Measurements from ENCODE around the gene EFHD1.

EFHD1 gene

DNA sequence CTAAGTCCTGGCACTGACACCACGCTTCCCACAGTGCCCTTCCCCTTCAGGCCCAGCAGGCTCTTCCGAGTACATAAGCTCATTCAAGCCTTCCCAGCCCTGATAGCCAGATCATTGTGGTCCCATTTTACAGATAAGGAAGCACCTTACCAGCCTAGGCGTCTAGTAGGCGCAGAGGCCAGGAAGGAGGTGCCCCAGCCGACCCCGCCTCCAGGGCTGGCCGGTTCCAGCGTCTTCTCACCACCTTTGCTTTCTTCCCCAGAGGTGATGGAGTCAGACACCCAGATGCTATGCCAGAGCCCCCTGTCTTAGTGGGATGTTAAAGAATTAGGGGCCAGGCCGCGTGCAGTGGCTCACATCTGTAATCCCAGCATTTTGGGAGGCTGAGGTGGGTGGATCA is 28.9 kb upstream of the EFHD1 start:
- TF ChIP-seq, protein P1, sequence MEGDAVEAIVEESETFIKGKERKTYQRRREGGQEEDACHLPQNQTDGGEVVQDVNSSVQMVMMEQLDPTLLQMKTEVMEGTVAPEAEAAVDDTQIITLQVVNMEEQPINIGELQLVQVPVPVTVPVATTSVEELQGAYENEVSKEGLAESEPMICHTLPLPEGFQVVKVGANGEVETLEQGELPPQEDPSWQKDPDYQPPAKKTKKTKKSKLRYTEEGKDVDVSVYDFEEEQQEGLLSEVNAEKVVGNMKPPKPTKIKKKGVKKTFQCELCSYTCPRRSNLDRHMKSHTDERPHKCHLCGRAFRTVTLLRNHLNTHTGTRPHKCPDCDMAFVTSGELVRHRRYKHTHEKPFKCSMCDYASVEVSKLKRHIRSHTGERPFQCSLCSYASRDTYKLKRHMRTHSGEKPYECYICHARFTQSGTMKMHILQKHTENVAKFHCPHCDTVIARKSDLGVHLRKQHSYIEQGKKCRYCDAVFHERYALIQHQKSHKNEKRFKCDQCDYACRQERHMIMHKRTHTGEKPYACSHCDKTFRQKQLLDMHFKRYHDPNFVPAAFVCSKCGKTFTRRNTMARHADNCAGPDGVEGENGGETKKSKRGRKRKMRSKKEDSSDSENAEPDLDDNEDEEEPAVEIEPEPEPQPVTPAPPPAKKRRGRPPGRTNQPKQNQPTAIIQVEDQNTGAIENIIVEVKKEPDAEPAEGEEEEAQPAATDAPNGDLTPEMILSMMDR (IDR thresholded peaks at IDR 0.05): no peak

DNA sequence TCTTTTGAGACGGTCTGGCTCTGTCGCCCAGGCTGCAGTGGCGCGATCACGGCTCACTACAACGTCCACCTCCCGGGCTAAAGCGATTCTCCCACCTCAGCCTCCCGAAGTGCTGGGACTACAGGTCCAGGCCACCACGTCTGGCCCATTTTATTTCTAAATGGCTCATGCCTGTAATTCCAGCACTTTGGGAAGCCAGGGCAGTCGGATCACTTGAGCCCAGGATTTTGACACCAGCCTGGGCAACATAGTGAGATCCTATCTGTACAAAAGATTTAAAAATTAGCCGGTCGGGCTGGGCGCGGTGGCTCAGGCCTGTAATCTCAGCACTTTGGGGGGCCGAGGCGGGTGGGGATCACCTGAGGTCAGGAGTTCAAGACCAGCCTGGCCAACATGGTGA is 26.4 kb upstream of the EFHD1 start:
- no peak for DNase-seq (ENCODE audit: low spot score)
- no peak overlapping the region for H3K27ac ChIP-seq
- H3K4me3 ChIP-seq: no peak overlapping the region
- TF ChIP-seq, protein P1 (IDR thresholded peaks at IDR 0.05): no peak

More for the DNA sequence above, 28.9 kb upstream of the EFHD1 start:
- no peak for DNase-seq (ENCODE audit: low spot score)
- no peak overlapping the region for H3K27ac ChIP-seq
- no peak overlapping the region for H3K4me3 ChIP-seq

DNA sequence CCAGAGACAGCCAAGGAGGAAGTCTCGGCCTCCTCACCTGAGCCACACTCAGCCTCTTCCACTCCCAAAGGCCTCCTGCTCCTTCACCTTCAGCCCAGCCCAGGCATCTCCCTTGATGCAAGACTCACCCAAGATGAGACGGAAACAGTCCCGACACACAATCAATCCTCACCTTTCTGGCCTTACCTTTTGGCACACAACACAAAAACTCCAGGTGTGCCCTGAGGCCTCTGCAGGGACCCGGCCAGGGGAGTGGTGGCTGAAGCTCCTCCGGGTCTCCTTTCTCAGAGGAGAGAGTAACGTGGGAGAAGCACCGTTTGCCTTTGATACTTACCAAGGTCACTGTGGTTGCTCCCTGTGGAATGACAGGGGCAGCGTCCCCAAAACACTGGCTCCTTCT is 23.8 kb upstream of the EFHD1 start:
- DNase-seq (ENCODE audit: low spot score): no peak
- no peak overlapping the region for H3K4me3 ChIP-seq
- H3K27ac ChIP-seq: no peak overlapping the region
- TF ChIP-seq, protein P1 (IDR thresholded peaks at IDR 0.05): no peak

DNA sequence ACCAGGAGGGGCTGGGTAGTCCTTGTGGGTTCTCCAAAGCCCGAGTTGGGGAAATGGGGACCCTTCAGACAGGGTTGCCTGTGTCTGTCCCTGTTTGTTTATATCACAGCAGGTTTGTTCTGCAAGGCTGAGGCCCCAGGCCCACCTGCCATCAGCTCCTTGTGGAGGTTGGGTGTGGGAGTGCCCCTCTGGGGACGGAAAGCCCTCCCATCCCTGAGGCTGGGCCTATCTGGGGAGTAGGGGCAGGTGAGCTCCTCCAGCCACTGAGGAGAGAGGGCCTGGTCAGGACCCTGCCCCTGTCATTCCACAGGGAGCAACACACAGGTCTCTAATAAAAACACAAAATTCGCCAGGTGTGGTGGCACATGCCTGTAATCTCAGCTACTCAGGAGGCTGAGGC is 23.3 kb upstream of the EFHD1 start:
- no peak for DNase-seq (ENCODE audit: low spot score)
- TF ChIP-seq, protein P1 (IDR thresholded peaks at IDR 0.05): no peak
- H3K27ac ChIP-seq: no peak overlapping the region

DNA sequence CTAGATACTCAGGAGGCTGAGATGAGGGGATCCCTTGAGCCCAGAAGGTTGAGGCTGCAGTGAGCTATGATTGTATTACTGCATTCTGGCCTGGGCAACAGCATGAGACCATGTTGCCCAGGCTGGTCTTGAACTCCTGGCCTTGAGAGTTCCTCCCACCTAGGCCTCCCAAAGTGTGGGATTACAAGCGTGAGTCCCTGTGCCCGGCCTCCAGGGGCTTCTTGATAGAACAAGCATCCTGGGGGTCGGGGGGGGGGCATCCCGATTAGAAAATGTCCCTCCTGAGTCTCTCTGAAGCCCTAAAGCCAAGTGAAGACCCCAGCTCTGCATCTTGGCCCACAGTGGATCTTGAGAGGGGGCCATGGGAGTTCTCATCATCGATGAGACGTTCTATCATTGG is 22.3 kb upstream of the EFHD1 start:
- Histone ChIP-seq H3K27ac (no peak overlapping the region), H3K4me3 (no peak overlapping the region)
- TF ChIP-seq, protein P1 (IDR thresholded peaks at IDR 0.05): no peak
- DNase-seq (ENCODE audit: low spot score): no peak

More for the DNA sequence above, 23.3 kb upstream of the EFHD1 start:
- no peak overlapping the region for H3K4me3 ChIP-seq

DNA sequence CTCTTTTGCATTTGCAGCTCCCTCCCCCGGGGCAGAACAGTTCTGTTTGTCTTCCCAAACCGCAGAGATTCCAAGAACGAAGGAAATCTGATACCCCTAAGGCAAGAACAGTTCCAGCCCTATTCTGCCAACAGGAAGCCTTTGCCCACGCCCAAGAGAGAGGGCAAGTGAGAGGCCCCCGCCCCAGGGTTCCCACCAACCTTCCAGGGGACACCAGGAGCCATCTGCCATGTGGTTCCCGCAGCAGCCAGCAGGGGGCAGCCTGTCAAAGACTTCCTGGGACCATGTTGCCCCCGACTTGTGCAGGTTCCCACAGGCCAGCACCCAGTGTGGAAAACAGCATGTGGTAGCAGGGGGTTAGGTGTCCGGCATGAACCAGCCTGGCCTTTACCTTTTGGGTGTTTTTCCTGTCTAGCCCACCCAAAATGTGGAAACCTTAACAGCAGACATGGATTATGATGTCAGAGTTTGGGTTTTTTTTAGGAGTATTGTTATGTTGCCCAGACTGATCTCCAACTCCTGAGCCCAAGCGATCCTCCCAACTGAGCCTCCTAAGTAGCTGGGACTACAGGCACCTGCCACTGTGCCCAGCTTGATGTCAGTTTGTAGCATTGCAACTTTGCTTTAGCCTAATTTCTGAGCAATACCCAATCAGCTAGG is 21.7 kb upstream of the EFHD1 start:
- Histone ChIP-seq H3K4me3 (no peak overlapping the region), H3K27ac (no peak overlapping the region)
- no peak for DNase-seq (ENCODE audit: low spot score)
- TF ChIP-seq, protein P1 (IDR thresholded peaks at IDR 0.05): peak; percentile 82

DNA sequence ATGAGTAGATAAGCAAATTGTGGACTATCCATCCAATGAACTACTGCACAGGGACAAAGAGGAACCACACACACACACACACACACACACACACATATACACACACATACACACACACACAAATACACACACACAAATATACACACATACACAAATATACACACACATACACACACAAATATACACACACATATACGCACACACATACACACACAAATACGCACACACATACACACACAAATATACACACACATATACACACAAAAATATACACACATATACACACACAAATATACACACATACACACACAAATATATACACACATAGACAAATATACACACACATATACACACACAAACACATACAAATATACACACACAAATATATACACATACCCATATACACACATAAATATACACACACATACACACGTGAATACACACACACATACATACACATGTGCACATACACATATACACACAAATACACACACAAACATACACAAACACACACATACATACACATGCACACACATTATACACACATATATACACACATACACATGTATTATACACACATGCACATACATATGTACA is 19.8 kb upstream of the EFHD1 start:
- no peak for DNase-seq (ENCODE audit: low spot score)
- TF ChIP-seq, protein P1 (IDR thresholded peaks at IDR 0.05): no peak

More for the DNA sequence above, 19.8 kb upstream of the EFHD1 start:
- Histone ChIP-seq H3K27ac (no peak overlapping the region), H3K4me3 (no peak overlapping the region)

All from coronary artery (tissue), 2 donors.